Small intestine (tissue), 7 donors: ENCODE data around the gene SOHLH1. TPM values are rescaled to one million over a fixed set of nuclear protein-coding genes. Genes with fewer than 3 reads are reported as not detected.

Source experiments
- DNase-seq, 2 donors: peaks; one replicate each; pipeline versions ENCODE4 v3.0.0 to v3.0.0-alpha.2; 2013
- FAIRE-seq: peaks from 2 replicates; lab custom pipeline; 2012; peaks lifted over from hg19 to GRCh38; lab: Jason Lieb, UNC
- H3K27ac ChIP-seq, 3 donors: one replicate each; pipeline ENCODE4 v1.5.1; 2013; ENCODE audit warnings: low read length in 2 of 3, mild to moderate bottlenecking in 2 of 3, control low read depth in 1 of 3, inconsistent platforms in 1 of 3, low read depth in 1 of 3, moderate library complexity in 1 of 3
- H3K27me3 ChIP-seq, 3 donors: one replicate each; pipeline ENCODE4 v1.6.1; 2013; ENCODE audit warnings: low read length in 3 of 3, inconsistent platforms in 1 of 3; ENCODE audit not compliant: control insufficient read depth in 3 of 3, insufficient read depth in 3 of 3
- H3K36me3 ChIP-seq, 3 donors: one replicate each; pipeline ENCODE4 v1.6.1; 2013; ENCODE audit warnings: low read length in 3 of 3, inconsistent platforms in 1 of 3, low read depth in 1 of 3, mild to moderate bottlenecking in 1 of 3, moderate library complexity in 1 of 3; ENCODE audit not compliant: control insufficient read depth in 3 of 3, insufficient read depth in 2 of 3
- H3K4me1 ChIP-seq, 3 donors: one replicate each; pipeline ENCODE4 v1.6.1; 2013; ENCODE audit warnings: low read length in 2 of 3, inconsistent platforms in 1 of 3, low read depth in 1 of 3, mild to moderate bottlenecking in 1 of 3, moderate library complexity in 1 of 3; ENCODE audit not compliant: control insufficient read depth in 3 of 3, insufficient read depth in 2 of 3
- H3K4me3 ChIP-seq, 3 donors: one replicate each; pipeline ENCODE4 v1.5.1; 2013; ENCODE audit warnings: low read length in 3 of 3, control low read depth in 1 of 3, inconsistent platforms in 1 of 3, low read depth in 1 of 3, mild to moderate bottlenecking in 1 of 3, moderate library complexity in 1 of 3
- H3K9me3 ChIP-seq, 2 donors: one replicate each; pipeline ENCODE4 v1.6.1; 2013; ENCODE audit warnings: low read depth in 1 of 2, low read length in 1 of 2; ENCODE audit not compliant: control insufficient read depth in 2 of 2, insufficient read depth in 1 of 2
- WGBS, 3 donors: extraction: QIAGEN DNeasy Blood & Tissue Kit; methylation state at CpG; one replicate each; pipeline ENCODE4 v1.1.7; 2013; 5-methylcytosine and 5-hydroxymethylcytosine counted together
- polyA plus RNA-seq, 4 donors: library from polyadenylated mRNA; stranded (reverse) in 3 of 4; unstranded in 1 of 4; fragments of 200-250 nt in 3 of 4; fragments of 120-200 nt in 1 of 4; gene quantifications; one replicate each; pipeline versions ENCODE4 v1.2.1 to v1.2.3, GENCODE V29; 2013
- donor health status: healthy with polysubstance abuse.
- donor health status: control.
- donor health status: control.
- donor health status: Bipolar disorder and iron deficiency.
- donor health status: healthy.

The SOHLH1 gene
- polyA plus RNA-seq, 4 donors = not detected

- Histone ChIP-seq H3K27me3 (no peaks in the 10 kb centered on the region), H3K4me3 (no peak overlapping the region), H3K4me1 (no peaks in the 10 kb centered on the region), H3K27ac (no peak overlapping the region), H3K9me3 (no peaks in the 10 kb centered on the region), H3K36me3 (no peaks in the 10 kb centered on the region)
- no peak for DNase-seq
- no peak for FAIRE-seq
- 50 to 56% (median 54%) methylated on average over 18 of the region's 18 CpGs for WGBS, 3 donors
Measured at GRCh38 chr9:135694414-135694813, 4.9 kb downstream of the SOHLH1 start.

GRCh38 chr9:135693771-135694170 is 5.5 kb downstream of the SOHLH1 start:
- Histone ChIP-seq H3K36me3 (no peaks in the 10 kb centered on the region), H3K27ac (no peak overlapping the region), H3K27me3 (no peaks in the 10 kb centered on the region), H3K9me3 (no peaks in the 10 kb centered on the region), H3K4me1 (no peaks in the 10 kb centered on the region), H3K4me3 (no peak overlapping the region)
- WGBS, 3 donors = 67 to 83% (median 71%) methylated on average over 11 of the region's 11 CpGs
- DNase-seq = no peak
- FAIRE-seq = no peak

- 66 to 74% (median 72%) methylated on average over 16 of the region's 16 CpGs for whole genome bisulfite sequencing, 3 donors
- no peaks in the 10 kb centered on the region for H3K9me3 ChIP-seq
- H3K27me3 ChIP-seq = no peaks in the 10 kb centered on the region
- no peak overlapping the region for H3K4me3 ChIP-seq
- H3K36me3 ChIP-seq = no peaks in the 10 kb centered on the region
- H3K27ac ChIP-seq = no peak overlapping the region
- H3K4me1 ChIP-seq = no peaks in the 10 kb centered on the region
- DNase-seq (no peak), FAIRE-seq (no peak)
Measured at GRCh38 chr9:135693265-135693664, 6.0 kb downstream of the SOHLH1 start.

DNA sequence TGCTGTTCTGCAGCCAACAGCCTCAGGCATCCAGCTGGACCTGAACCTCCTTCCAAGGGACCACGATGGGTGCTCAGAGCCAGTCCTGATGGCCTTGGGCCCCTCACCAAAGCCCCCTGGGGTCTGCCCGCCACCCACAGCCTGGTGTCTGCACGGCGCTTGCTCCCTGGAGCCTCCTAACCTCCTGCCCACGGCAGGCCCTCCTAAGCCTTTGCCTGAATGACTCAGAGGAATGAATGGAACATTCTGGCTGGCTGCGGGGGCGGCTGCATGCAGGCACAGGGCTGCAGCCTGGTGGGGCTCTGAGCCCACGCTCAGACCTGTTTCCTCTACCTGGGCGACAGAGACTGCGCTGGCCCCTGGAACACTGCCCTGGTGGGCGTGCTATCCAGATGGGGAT is 6.9 kb downstream of the SOHLH1 start:
- DNase-seq = no peak
- 69 to 81% (median 80%) methylated on average over 11 of the region's 11 CpGs for WGBS, 3 donors
- no peak overlapping the region for H3K27ac ChIP-seq
- no peaks in the 10 kb centered on the region for H3K36me3 ChIP-seq
- H3K4me3 ChIP-seq = no peak overlapping the region
- H3K27me3 ChIP-seq = no peaks in the 10 kb centered on the region
- H3K4me1 ChIP-seq = no peaks in the 10 kb centered on the region
- no peaks in the 10 kb centered on the region for H3K9me3 ChIP-seq
- FAIRE-seq = no peak

DNA sequence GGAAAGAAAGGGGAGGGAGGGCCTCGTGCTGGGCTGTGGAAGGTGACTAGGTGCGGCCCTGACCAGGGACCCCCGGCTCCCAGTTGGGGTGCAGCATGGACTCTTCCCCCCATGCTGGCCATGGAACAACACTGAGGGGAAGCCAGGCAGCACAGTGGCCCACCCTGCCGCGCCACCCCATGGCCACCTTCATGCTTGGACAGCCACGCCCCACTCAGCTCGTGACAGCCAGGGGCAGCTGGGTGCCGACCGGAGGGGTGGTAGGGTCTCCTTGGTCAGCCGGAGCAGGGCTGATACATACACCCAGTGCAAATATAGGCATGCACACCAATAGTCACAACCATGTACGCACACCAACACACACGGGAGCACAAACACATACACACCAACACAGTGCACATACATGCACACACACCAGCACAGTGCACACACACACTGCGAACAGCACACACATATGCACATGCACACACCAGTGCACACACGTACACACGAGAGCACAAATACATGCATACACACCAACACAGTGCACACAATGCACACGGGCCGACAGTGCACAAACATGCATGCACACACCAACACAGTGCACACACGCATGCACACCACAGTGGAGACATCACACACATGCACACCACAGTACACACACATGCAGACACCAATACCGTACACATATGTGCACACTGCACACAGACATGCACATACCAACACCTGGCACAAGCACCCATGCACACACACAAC is 8.3 kb downstream of the SOHLH1 start:
- DNase-seq = no peak
- Histone ChIP-seq H3K27ac (no peak overlapping the region), H3K27me3 (no peaks in the 10 kb centered on the region), H3K4me3 (no peak overlapping the region), H3K9me3 (no peaks in the 10 kb centered on the region), H3K4me1 (no peaks in the 10 kb centered on the region), H3K36me3 (no peaks in the 10 kb centered on the region)
- 83 to 90% (median 86%) methylated on average over 19 of the region's 19 CpGs for WGBS, 3 donors
- no peak for FAIRE-seq

DNA sequence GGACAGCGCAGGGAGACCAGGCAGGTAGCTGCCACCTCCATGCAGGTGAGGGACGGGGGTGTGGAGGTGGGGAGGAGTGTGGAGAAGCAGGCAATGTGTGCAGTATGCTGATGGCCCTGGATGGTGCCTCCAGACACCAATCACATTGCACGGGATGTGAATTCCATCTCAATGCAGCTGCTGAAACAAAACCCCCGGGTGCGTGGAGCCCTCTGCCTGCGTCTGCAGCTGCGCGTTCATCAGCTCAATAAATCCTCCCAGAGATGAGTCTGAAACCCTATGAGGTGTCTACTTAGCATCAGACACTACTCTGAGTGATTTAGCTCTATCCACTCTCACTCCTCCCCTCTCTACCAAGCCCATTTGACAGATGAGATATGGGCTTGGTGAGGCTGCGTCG is 10.3 kb downstream of the SOHLH1 start:
- FAIRE-seq (no peak), DNase-seq (no peak)
- H3K4me3 ChIP-seq = no peak overlapping the region
- WGBS, 3 donors = 78 to 82% (median 79%) methylated on average over 10 of the region's 10 CpGs
- H3K27ac ChIP-seq = no peak overlapping the region
- no peaks in the 10 kb centered on the region for H3K36me3 ChIP-seq
- no peaks in the 10 kb centered on the region for H3K4me1 ChIP-seq
- H3K27me3 ChIP-seq = no peaks in the 10 kb centered on the region
- no peaks in the 10 kb centered on the region for H3K9me3 ChIP-seq

DNA sequence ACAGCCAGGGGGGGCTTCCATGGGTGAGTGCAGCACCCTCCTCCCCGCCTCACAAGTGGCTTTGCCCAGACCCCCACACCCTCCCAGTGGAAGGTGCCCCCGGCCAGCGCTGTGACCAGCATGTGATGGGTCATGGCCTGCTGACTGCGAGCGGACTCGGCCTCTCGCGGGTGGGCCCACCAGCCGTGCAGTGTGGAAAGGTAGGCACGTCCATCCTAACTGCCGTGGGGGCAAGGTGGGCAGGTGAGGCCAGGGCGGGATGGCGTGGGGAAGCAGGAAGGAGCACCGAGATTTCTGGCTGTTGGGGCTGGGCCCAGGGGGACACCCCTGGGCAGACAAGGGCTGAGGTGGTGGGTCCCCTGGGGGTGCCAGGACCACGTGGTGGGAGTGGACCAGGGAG is 12.1 kb downstream of the SOHLH1 start:
- Histone ChIP-seq H3K4me1 (no peaks in the 10 kb centered on the region), H3K27me3 (no peaks in the 10 kb centered on the region), H3K9me3 (no peaks in the 10 kb centered on the region), H3K36me3 (no peaks in the 10 kb centered on the region), H3K4me3 (no peak overlapping the region), H3K27ac (no peak overlapping the region)
- DNase-seq (no peak), FAIRE-seq (no peak)
- 80 to 87% (median 84%) methylated on average over 15 of the region's 15 CpGs for WGBS, 3 donors

- no peak for DNase-seq
- H3K9me3 ChIP-seq = no peaks in the 10 kb centered on the region
- no peaks in the 10 kb centered on the region for H3K27me3 ChIP-seq
- 67 to 79% (median 70%) methylated on average over 17 of the region's 17 CpGs for WGBS, 3 donors
- H3K27ac ChIP-seq = no peak overlapping the region
- H3K36me3 ChIP-seq = no peaks in the 10 kb centered on the region
- FAIRE-seq = no peak
- no peak overlapping the region for H3K4me3 ChIP-seq
- H3K4me1 ChIP-seq = no peaks in the 10 kb centered on the region
Measured at GRCh38 chr9:135684691-135685090, 14.6 kb downstream of the SOHLH1 start.
